Pancreas (tissue), 10 donors: ENCODE measurements around the gene TMPRSS7. TPM values are rescaled to one million over a fixed set of nuclear protein-coding genes. Genes with fewer than 3 reads are reported as not detected.

Source experiments
- ATAC-seq, 4 donors: fragments of 200-7000 bp; cut with Tn5 transposase; one replicate each; pipeline versions ENCODE4 v1.8.0 to v1.9.1; 2020; ENCODE audit warnings: mild to moderate bottlenecking in 4 of 4, moderate library complexity in 4 of 4
- DNase-seq, 6 donors: peaks; one replicate each; pipeline ENCODE4 v3.0.0-alpha.2; 2020
- FAIRE-seq: peaks from 2 replicates; lab custom pipeline; 2012; peaks lifted over from hg19 to GRCh38; lab: Jason Lieb, UNC
- H3K27ac ChIP-seq, 4 donors: fragments of 200-600 bp; sonication (generic); 1 replicate in 3 of 4; 2 replicates in 1 of 4; pipeline versions ENCODE4 v1.5.0 to v1.8.0; 2020
- H3K27me3 ChIP-seq, 4 donors: fragments of 200-600 bp; one replicate each; pipeline ENCODE4 v1.8.0; 2021
- H3K36me3 ChIP-seq, 3 donors: fragments of 200-600 bp; sonication (generic) in 1 of 3; one replicate each; pipeline versions ENCODE4 v1.5.0 to v1.8.0; 2020 to 2021
- H3K4me1 ChIP-seq, 3 donors: fragments of 200-600 bp; one replicate each; pipeline ENCODE4 v1.8.0; 2021
- H3K4me3 ChIP-seq, 4 donors: fragments of 200-600 bp; sonication (generic) in 2 of 4; one replicate each; pipeline versions ENCODE4 v1.5.0 to v1.8.0; 2020 to 2021
- H3K9me3 ChIP-seq, 4 donors: fragments of 200-600 bp; one replicate each; pipeline ENCODE4 v1.8.0; 2021
- WGBS, 2 donors: extraction: QIAGEN DNeasy Blood & Tissue Kit; methylation state at CpG; one replicate each; pipeline ENCODE4 v1.1.7; 2013; 5-methylcytosine and 5-hydroxymethylcytosine counted together
- intact Hi-C, 3 donors: fragments of 100-400 bp; cut with DNase I; formaldehyde crosslinking; loops; one replicate each; pipeline versions ENCODE4 v1.11.1 to v1.14.2; 2022
- microRNA-seq, 2 donors: library from miRNA; unstranded; fragments of <30 nt; microRNA quantifications; one replicate each; pipeline versions ENCODE4 to v1.1.0, GENCODE V29; 2019 to 2020
- polyA plus RNA-seq, 2 donors: library from polyadenylated mRNA; stranded (reverse); fragments of 200-250 nt; gene quantifications; one replicate each; pipeline ENCODE4 v1.2.3, GENCODE V29; 2013
- total RNA-seq, 6 donors: library from RNA; stranded (reverse); fragmentation: NEBNext Ultra II Directional in 4 of 6; extraction: Animal tissue kit (Norgen Biotek cat#: 25700) in 4 of 6; gene quantifications; one replicate each; pipeline versions ENCODE4 v1.2.1 to v1.2.4, GENCODE V29; 2021 to 2023
- TF ChIP-seq, protein P1 (sequence below), 4 donors: fragments of 200-600 bp; sonication (generic) in 3 of 4; IDR thresholded peaks; one replicate each; pipeline versions ENCODE4 v1.5.0 to v1.8.0; 2021; ENCODE audit warnings: antibody characterized with exemption in 4 of 4
- donor health status: healthy with polysubstance abuse.
- donor health status: DM: no; HTN: no; CAD: no; lungs with moderate emphysema.
- donor health status: DM: no; HTN: no; CAD: no.
- donor health status: control.
- donor health status: control.
- donor health status: Bipolar disorder and iron deficiency.
- donor health status: DM: yes; HTN: yes; CAD: no.
- donor health status: DM: no; HTN: no; CAD: no.
- donor health status: DM: no; HTN: no; CAD: no.
- donor health status: DM: yes; HTN: yes; CAD: no.

The TMPRSS7 gene
- total and polyA plus RNA-seq, 8 donors = 0.04 to 0.14 (median 0.08) TPM; not detected in 4

DNA sequence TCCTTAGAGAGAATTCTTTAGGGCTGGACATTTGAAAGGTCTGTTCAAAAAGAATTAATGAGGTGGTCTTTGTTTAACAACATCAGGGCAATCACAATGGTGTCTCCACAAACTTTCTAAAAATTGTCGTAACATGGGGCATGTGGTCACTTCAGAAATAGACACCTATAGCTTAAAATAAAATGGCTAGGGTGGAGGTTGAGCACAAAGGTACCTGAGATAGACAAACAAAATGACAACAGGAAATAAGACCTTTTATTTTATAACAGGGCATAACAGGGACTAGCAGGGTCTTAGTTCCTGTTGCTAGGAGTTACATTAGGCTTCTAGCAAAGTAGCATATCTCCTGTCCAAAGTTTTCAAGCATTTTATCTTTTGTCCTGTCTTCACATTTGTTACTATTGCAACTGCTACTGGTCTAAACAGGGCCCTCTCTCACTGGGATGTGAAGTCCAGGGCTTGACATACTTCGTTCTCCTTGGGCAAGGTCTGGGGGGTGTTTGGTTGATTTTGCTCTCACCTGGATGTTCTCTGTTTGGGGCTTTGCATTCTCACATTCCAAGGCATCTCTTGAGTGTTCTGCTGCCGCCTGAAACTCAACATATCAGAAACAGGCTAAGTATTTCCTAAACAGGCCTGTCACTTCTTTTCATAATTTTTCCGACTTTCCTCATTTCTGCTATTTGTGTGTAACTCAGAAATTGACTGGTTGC, 95.5 kb downstream of the TMPRSS7 start:
- ATAC-seq = no peak
- Histone ChIP-seq H3K36me3 (peaks cover 0 to 18% (median 0%) of the 10 kb centered on the region in 3 donors), H3K9me3 (no peaks in the 10 kb centered on the region), H3K4me3 (no peak overlapping the region), H3K27me3 (no peaks in the 10 kb centered on the region), H3K4me1 (peaks cover 4 to 11% (median 6%) of the 10 kb centered on the region in 3 donors), H3K27ac (no peak overlapping the region)
- WGBS, 2 donors = 92 to 96% methylated on average over 4 of the region's 4 CpGs
- no peak for DNase-seq
- TF ChIP-seq, protein P1, sequence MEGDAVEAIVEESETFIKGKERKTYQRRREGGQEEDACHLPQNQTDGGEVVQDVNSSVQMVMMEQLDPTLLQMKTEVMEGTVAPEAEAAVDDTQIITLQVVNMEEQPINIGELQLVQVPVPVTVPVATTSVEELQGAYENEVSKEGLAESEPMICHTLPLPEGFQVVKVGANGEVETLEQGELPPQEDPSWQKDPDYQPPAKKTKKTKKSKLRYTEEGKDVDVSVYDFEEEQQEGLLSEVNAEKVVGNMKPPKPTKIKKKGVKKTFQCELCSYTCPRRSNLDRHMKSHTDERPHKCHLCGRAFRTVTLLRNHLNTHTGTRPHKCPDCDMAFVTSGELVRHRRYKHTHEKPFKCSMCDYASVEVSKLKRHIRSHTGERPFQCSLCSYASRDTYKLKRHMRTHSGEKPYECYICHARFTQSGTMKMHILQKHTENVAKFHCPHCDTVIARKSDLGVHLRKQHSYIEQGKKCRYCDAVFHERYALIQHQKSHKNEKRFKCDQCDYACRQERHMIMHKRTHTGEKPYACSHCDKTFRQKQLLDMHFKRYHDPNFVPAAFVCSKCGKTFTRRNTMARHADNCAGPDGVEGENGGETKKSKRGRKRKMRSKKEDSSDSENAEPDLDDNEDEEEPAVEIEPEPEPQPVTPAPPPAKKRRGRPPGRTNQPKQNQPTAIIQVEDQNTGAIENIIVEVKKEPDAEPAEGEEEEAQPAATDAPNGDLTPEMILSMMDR (IDR thresholded peaks at IDR 0.05) = no peak
- intact Hi-C loops = no loop called here
- no peak for FAIRE-seq

DNA sequence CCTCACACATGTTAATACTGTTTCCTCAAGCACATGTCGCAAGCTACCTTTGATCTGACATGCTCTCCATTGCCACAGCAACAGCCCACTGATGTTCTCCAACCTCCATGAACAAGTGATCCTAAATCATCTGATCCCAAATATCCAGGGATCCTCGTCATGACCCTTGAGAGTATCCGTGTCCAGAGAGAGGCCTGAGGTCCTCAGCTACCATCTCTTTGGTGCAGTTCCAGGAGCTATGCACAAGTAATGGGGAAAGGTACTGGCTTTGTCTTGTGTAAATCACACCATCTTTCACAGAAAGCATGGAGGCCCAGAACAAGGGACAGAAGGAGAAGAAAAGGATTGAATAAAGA, 96.1 kb downstream of the TMPRSS7 start:
- Histone ChIP-seq H3K4me1 (peaks cover 4 to 12% (median 6%) of the 10 kb centered on the region in 3 donors), H3K27me3 (no peaks in the 10 kb centered on the region), H3K9me3 (no peaks in the 10 kb centered on the region), H3K36me3 (peaks cover 0 to 18% (median 0%) of the 10 kb centered on the region in 3 donors), H3K27ac (no peak overlapping the region), H3K4me3 (no peak overlapping the region)
- WGBS, 2 donors = 93 to 94% methylated on average over 3 of the region's 3 CpGs
- intact Hi-C loops = no loop called here
- ATAC-seq = no peak
- no peak for DNase-seq
- TF ChIP-seq, protein P1 (IDR thresholded peaks at IDR 0.05) = no peak
- no peak for FAIRE-seq

Small RNA genes within 50 kb of the gene (microRNA-seq; reads per million reads assigned to microRNA genes)
- gene MIR567 = 0 to 0.39 reads per million in 2 donors

Other genes with a start within 250 kb of the TMPRSS7 start
- gene PHLDB2, start 175.5 kb upstream of the TMPRSS7 start, total RNA-seq = 10 to 100 TPM; 10.8 to 36.7 (median 15.1) TPM
- 10 to 100 TPM; 13.5 to 22.6 TPM for gene PHLDB2, start 175.5 kb upstream of the TMPRSS7 start, polyA plus RNA-seq
- gene ABHD10, start 55.7 kb upstream of the TMPRSS7 start, total RNA-seq = 10 to 100 TPM; 10.3 to 15.4 (median 13.0) TPM
- gene ABHD10, start 55.7 kb upstream of the TMPRSS7 start, polyA plus RNA-seq = 10 to 100 TPM; 14.5 to 19.5 TPM
- 1 to 10 TPM in 3 of 6 donors, under 1 TPM in 3; 0.28 to 3.1 (median 1.3) TPM for gene TAGLN3, start 35.8 kb upstream of the TMPRSS7 start, total RNA-seq
- 10 to 100 TPM; 14.2 to 50.7 TPM for gene TAGLN3, start 35.8 kb upstream of the TMPRSS7 start, polyA plus RNA-seq
- 10 to 100 TPM; 16.1 to 51.7 (median 24.9) TPM for gene C3orf52, start 51.7 kb downstream of the TMPRSS7 start, total RNA-seq
- gene C3orf52, start 51.7 kb downstream of the TMPRSS7 start, polyA plus RNA-seq = 10 to 100 TPM in 1 of 2 donors, 1 to 10 TPM in 1; 9.7 to 11.2 TPM
- gene GCSAM, start 98.5 kb downstream of the TMPRSS7 start, total RNA-seq = under 1 TPM in 2 of 6 donors, not detected in 4; 0.25 to 0.28 TPM
- gene GCSAM, start 98.5 kb downstream of the TMPRSS7 start, polyA plus RNA-seq = under 1 TPM in 1 of 2 donors, not detected in 1; 0.07 TPM